SK-N-SH treated with all-trans-retinoic acid at 6 μM for 48 hours (cell line): ENCODE data around the gene GPR132.

ENCODE experiments used
- ARNTL ChIP-seq: fragments of 450-650 bp; formaldehyde crosslinking; IDR thresholded peaks from 2 replicates; pipeline ENCODE4 v1.5.0; 2020; ENCODE audit warnings: low read depth, mild to moderate bottlenecking, moderate library complexity, borderline replicate concordance
- BACH2 ChIP-seq: fragments of 250-450 bp; sonication (Bioruptor Pico); IDR thresholded peaks from 2 replicates; pipeline ENCODE4 v1.9.0; 2021; ENCODE audit warnings: mild to moderate bottlenecking, borderline replicate concordance
- CSDC2 ChIP-seq: fragments of 250-450 bp; sonication (Bioruptor Pico); IDR thresholded peaks from 2 replicates; pipeline ENCODE4 v1.5.0; 2020; ENCODE audit warnings: mild to moderate bottlenecking, moderate library complexity
- GLIS3 ChIP-seq: fragments of 250-450 bp; sonication (Bioruptor Pico); IDR thresholded peaks from 2 replicates; pipeline ENCODE4 v1.5.0; 2020; ENCODE audit warnings: mild to moderate bottlenecking, moderate library complexity
- PPARA ChIP-seq: fragments of 250-450 bp; sonication (Bioruptor Pico); IDR thresholded peaks from 2 replicates; pipeline ENCODE4 v1.5.0; 2020; ENCODE audit warnings: mild to moderate bottlenecking, borderline replicate concordance
- TCF4 ChIP-seq: fragments of 250-450 bp; sonication (Bioruptor Pico); IDR thresholded peaks from 2 replicates; pipeline ENCODE4 v1.8.0; 2021; ENCODE audit warnings: mild to moderate bottlenecking, moderate library complexity, borderline replicate concordance
- ZFP30 ChIP-seq: fragments of 450-650 bp; formaldehyde crosslinking; IDR thresholded peaks from 2 replicates; pipeline ENCODE4 v1.5.0; 2022; ENCODE audit warnings: mild to moderate bottlenecking, moderate library complexity
- ZNF565 ChIP-seq: fragments of 450-650 bp; formaldehyde crosslinking; conservative IDR thresholded peaks from 2 replicates; pipeline ENCODE4 v1.5.0; 2020; ENCODE audit warnings: low read depth, mild to moderate bottlenecking, moderate library complexity
- TF ChIP-seq, protein P1 (sequence below): fragments of 250-450 bp; sonication (Bioruptor Pico); IDR thresholded peaks from 2 replicates; pipeline ENCODE4 v1.8.0; 2020; ENCODE audit warnings: mild to moderate bottlenecking, moderate library complexity, borderline replicate concordance
- TF ChIP-seq, protein P2 (sequence below): fragments of 250-450 bp; sonication (Bioruptor Pico); IDR thresholded peaks from 2 replicates; pipeline ENCODE4 v1.5.1; 2020; ENCODE audit warnings: low read depth, mild to moderate bottlenecking, moderate library complexity
- TF ChIP-seq, protein P3 (sequence below): fragments of 250-450 bp; sonication (Bioruptor Pico); IDR thresholded peaks from 2 replicates; pipeline ENCODE4 v1.5.0; 2020; ENCODE audit warnings: mild to moderate bottlenecking, moderate library complexity

DNA sequence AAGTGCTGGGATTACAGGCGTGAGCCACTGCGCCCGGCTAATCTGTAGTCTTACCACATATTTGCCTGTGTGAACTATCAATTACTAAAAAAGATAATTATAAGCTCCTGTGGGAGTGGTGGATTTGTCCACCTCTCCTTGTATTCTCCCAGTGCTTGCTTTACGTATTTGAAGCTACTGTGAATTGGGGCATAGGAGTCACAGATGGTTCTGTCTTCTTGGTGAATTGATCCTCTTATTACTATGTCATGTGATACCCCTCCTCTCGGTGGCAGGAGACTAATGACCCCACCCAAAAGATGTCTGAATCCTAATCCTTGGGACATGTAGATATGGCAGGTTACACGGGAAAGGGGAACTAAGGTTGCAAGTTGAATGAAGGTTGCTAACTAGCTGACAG lies 11.8 kb downstream of the GPR132 start:
- TF ChIP-seq ARNTL (CRISPR knock-in tag) (no peak), ZFP30 (CRISPR knock-in tag) (no peak), TCF4 (CRISPR knock-in tag) (no peak), BACH2 (CRISPR knock-in tag) (no peak), ZNF565 (no peak), GLIS3 (CRISPR knock-in tag) (no peak), PPARA (CRISPR knock-in tag) (no peak), CSDC2 (CRISPR knock-in tag) (no peak)
- TF ChIP-seq, protein P1, sequence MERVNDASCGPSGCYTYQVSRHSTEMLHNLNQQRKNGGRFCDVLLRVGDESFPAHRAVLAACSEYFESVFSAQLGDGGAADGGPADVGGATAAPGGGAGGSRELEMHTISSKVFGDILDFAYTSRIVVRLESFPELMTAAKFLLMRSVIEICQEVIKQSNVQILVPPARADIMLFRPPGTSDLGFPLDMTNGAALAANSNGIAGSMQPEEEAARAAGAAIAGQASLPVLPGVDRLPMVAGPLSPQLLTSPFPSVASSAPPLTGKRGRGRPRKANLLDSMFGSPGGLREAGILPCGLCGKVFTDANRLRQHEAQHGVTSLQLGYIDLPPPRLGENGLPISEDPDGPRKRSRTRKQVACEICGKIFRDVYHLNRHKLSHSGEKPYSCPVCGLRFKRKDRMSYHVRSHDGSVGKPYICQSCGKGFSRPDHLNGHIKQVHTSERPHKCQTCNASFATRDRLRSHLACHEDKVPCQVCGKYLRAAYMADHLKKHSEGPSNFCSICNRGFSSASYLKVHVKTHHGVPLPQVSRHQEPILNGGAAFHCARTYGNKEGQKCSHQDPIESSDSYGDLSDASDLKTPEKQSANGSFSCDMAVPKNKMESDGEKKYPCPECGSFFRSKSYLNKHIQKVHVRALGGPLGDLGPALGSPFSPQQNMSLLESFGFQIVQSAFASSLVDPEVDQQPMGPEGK (CRISPR knock-in tag) = no peak
- TF ChIP-seq, protein P2, sequence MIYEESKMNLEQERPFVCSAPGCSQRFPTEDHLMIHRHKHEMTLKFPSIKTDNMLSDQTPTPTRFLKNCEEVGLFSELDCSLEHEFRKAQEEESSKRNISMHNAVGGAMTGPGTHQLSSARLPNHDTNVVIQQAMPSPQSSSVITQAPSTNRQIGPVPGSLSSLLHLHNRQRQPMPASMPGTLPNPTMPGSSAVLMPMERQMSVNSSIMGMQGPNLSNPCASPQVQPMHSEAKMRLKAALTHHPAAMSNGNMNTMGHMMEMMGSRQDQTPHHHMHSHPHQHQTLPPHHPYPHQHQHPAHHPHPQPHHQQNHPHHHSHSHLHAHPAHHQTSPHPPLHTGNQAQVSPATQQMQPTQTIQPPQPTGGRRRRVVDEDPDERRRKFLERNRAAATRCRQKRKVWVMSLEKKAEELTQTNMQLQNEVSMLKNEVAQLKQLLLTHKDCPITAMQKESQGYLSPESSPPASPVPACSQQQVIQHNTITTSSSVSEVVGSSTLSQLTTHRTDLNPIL (CRISPR knock-in tag) = no peak
- TF ChIP-seq, protein P3, sequence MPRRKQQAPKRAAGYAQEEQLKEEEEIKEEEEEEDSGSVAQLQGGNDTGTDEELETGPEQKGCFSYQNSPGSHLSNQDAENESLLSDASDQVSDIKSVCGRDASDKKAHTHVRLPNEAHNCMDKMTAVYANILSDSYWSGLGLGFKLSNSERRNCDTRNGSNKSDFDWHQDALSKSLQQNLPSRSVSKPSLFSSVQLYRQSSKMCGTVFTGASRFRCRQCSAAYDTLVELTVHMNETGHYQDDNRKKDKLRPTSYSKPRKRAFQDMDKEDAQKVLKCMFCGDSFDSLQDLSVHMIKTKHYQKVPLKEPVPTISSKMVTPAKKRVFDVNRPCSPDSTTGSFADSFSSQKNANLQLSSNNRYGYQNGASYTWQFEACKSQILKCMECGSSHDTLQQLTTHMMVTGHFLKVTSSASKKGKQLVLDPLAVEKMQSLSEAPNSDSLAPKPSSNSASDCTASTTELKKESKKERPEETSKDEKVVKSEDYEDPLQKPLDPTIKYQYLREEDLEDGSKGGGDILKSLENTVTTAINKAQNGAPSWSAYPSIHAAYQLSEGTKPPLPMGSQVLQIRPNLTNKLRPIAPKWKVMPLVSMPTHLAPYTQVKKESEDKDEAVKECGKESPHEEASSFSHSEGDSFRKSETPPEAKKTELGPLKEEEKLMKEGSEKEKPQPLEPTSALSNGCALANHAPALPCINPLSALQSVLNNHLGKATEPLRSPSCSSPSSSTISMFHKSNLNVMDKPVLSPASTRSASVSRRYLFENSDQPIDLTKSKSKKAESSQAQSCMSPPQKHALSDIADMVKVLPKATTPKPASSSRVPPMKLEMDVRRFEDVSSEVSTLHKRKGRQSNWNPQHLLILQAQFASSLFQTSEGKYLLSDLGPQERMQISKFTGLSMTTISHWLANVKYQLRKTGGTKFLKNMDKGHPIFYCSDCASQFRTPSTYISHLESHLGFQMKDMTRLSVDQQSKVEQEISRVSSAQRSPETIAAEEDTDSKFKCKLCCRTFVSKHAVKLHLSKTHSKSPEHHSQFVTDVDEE (CRISPR knock-in tag) = no peak
